Endodermal cell (in vitro differentiated cells): ENCODE measurements around the gene INO80B. TPM values are rescaled to one million over a fixed set of nuclear protein-coding genes. Genes with fewer than 3 reads are reported as not detected.

ENCODE experiments used
- DNase-seq: peaks from one replicate; pipeline ENCODE4 v3.0.0-alpha.2; 2017
- H3K27ac ChIP-seq: 2 replicates; pipeline ENCODE4 v1.5.1; 2013; ENCODE audit warnings: mild to moderate bottlenecking, low read depth, low read length, moderate library complexity
- H3K27me3 ChIP-seq: 2 replicates; pipeline ENCODE4 v1.6.1; 2013; ENCODE audit warnings: mild to moderate bottlenecking, low read length, moderate library complexity; ENCODE audit not compliant: insufficient read depth, control insufficient read depth, poor library complexity, severe bottlenecking
- H3K36me3 ChIP-seq: 2 replicates; pipeline ENCODE4 v1.7.0; 2013; ENCODE audit warnings: mild to moderate bottlenecking, low read length, moderate library complexity; ENCODE audit not compliant: control insufficient read depth, insufficient read depth
- H3K4me1 ChIP-seq: one replicate; pipeline ENCODE4 v1.7.0; 2013; ENCODE audit warnings: low read length; ENCODE audit not compliant: control insufficient read depth, insufficient read depth
- H3K4me3 ChIP-seq: 2 replicates; pipeline ENCODE4 v1.5.1; 2013; ENCODE audit warnings: mild to moderate bottlenecking, low read length, moderate library complexity
- H3K9ac ChIP-seq: 2 replicates; pipeline ENCODE4 v1.6.1; 2013; ENCODE audit warnings: mild to moderate bottlenecking, low read length, moderate library complexity; ENCODE audit not compliant: poor library complexity, severe bottlenecking; ENCODE audit errors: extremely low read depth
- H3K9me3 ChIP-seq: 2 replicates; pipeline ENCODE4 v1.6.1; 2013; ENCODE audit warnings: mild to moderate bottlenecking, low read length, moderate library complexity; ENCODE audit not compliant: control insufficient read depth
- H3K27ac Mint-ChIP-seq: 2 replicates; pipeline ENCODE4 v1.8.0; 2020; ENCODE audit warnings: mixed read lengths
- H3K27me3 Mint-ChIP-seq: 2 replicates; pipeline ENCODE4 v1.8.0; 2021; ENCODE audit warnings: mild to moderate bottlenecking, mixed read lengths; ENCODE audit not compliant: insufficient read depth
- H3K36me3 Mint-ChIP-seq: 2 replicates; pipeline ENCODE4 v1.8.0; 2020; ENCODE audit warnings: low read depth, mixed read lengths
- H3K4me1 Mint-ChIP-seq: 2 replicates; pipeline ENCODE4 v1.8.0; 2020; ENCODE audit warnings: mixed read lengths
- H3K4me3 Mint-ChIP-seq: 2 replicates; pipeline ENCODE4 v1.8.0; 2020; ENCODE audit warnings: mild to moderate bottlenecking, moderate library complexity, mixed read lengths
- H3K9me3 Mint-ChIP-seq: 2 replicates; pipeline ENCODE4 v1.8.0; 2020; ENCODE audit warnings: mild to moderate bottlenecking, mixed read lengths
- CTCF ChIP-seq: fragments of 200-600 bp; sonication (generic); conservative IDR thresholded peaks from 2 replicates; pipeline ENCODE4 v1.5.0; 2021; ENCODE audit warnings: antibody characterized with exemption, mild to moderate bottlenecking
- WGBS, 2 experiments: methylation state at CpG; one replicate each; pipeline versions ENCODE4 v1.1.5 to v1.1.7; 2013; ENCODE audit warnings: missing lambda C conversion rate in 2 of 2, mixed read lengths in 1 of 2; ENCODE audit not compliant: insufficient coverage in 1 of 2, insufficient read length in 1 of 2; 5-methylcytosine and 5-hydroxymethylcytosine counted together
- total RNA-seq, 2 donors: library from RNA; stranded (reverse); fragmentation: NEBNext Ultra II Directional in 1 of 2; extraction: Animal tissue kit (Norgen Biotek cat#: 25700) in 1 of 2; gene quantifications; 2 replicates in 1 of 2; 3 replicates in 1 of 2; pipeline ENCODE4 v1.2.1, GENCODE V29; 2021

Gene INO80B
- total RNA-seq, 2 donors from 2014 or later: 23.9 to 38.8 TPM

GRCh38 chr2:74436111-74436805, 18.6 kb upstream of the INO80B start:
- no peaks in the 10 kb centered on the region for H3K27me3 Mint-ChIP-seq
- TF ChIP-seq CTCF: no peak
- peak overlapping the region; percentile 82 for H3K27ac Mint-ChIP-seq
- Histone ChIP-seq H3K27me3 (no peaks in the 10 kb centered on the region), H3K4me1 (peaks cover 12% of the 10 kb centered on the region), H3K9me3 (no peaks in the 10 kb centered on the region), H3K9ac (no peak overlapping the region), H3K4me3 (no peak overlapping the region), H3K27ac (no peak overlapping the region), H3K36me3 (peaks cover 70% of the 10 kb centered on the region)
- DNase-seq: no peak
- no peaks in the 10 kb centered on the region for H3K9me3 Mint-ChIP-seq
- whole genome bisulfite sequencing, 2 experiments: 96% methylated on average over 33 to 43 of the region's 43 CpGs
- H3K4me1 Mint-ChIP-seq: peaks cover 35% of the 10 kb centered on the region
- H3K4me3 Mint-ChIP-seq: no peak overlapping the region
- peaks cover 50% of the 10 kb centered on the region for H3K36me3 Mint-ChIP-seq

- peaks cover 62% of the 10 kb centered on the region for H3K36me3 ChIP-seq
- Mint-ChIP-seq H3K27ac (peak overlapping the region; percentile 44), H3K27me3 (no peaks in the 10 kb centered on the region), H3K4me1 (peaks cover 35% of the 10 kb centered on the region), H3K36me3 (peaks cover 43% of the 10 kb centered on the region), H3K4me3 (peak overlapping the region; percentile 8), H3K9me3 (no peaks in the 10 kb centered on the region)
- no peak overlapping the region for H3K9ac ChIP-seq
- H3K4me1 ChIP-seq: peaks cover 12% of the 10 kb centered on the region
- no peak overlapping the region for H3K4me3 ChIP-seq
- 85 to 100% methylated on average over 3 to 6 of the region's 6 CpGs for WGBS, 2 experiments
- DNase-seq: peak; percentile 74
- no peak for TF ChIP-seq CTCF
- H3K9me3 ChIP-seq: no peaks in the 10 kb centered on the region
- H3K27me3 ChIP-seq: no peaks in the 10 kb centered on the region
- H3K27ac ChIP-seq: no peak overlapping the region
Observed at GRCh38 chr2:74436848-74437695, 17.8 kb upstream of the INO80B start.

- H3K36me3 ChIP-seq: peaks cover 55% of the 10 kb centered on the region
- H3K4me1 Mint-ChIP-seq: peaks cover 35% of the 10 kb centered on the region
- TF ChIP-seq CTCF: peak; percentile 32
- peak overlapping the region; percentile 96 for H3K4me3 ChIP-seq
- H3K4me1 ChIP-seq: peaks cover 12% of the 10 kb centered on the region
- H3K27ac Mint-ChIP-seq: peak overlapping the region; percentile 35
- H3K27ac ChIP-seq: no peak overlapping the region
- H3K9me3 Mint-ChIP-seq: no peaks in the 10 kb centered on the region
- peak overlapping the region; percentile 96 for H3K4me3 Mint-ChIP-seq
- peaks cover 35% of the 10 kb centered on the region for H3K36me3 Mint-ChIP-seq
- H3K9me3 ChIP-seq: no peaks in the 10 kb centered on the region
- no peak overlapping the region for H3K9ac ChIP-seq
- DNase-seq: peak; percentile 38
- no peaks in the 10 kb centered on the region for H3K27me3 ChIP-seq
- H3K27me3 Mint-ChIP-seq: no peaks in the 10 kb centered on the region
- WGBS, 2 experiments: 86 to 98% methylated on average over 1 of the region's 1 CpG
Observed at GRCh38 chr2:74438248-74438647, 16.6 kb upstream of the INO80B start.
